Right cardiac atrium (tissue), 5 donors: ENCODE measurements around the gene PSMC3IP. TPM values are rescaled to one million over a fixed set of nuclear protein-coding genes. Genes with fewer than 3 reads are reported as not detected.
A peak's percentile ranks its signal among the peaks of the same experiment; 100 is the strongest.
"Not testable (repeated sequence)": the region's sequence is repeated elsewhere in the genome, so short reads cannot be mapped to it uniquely, and the experiment has no call there.

Source experiments
- ATAC-seq, 2 donors: fragments of 200-7000 bp; cut with Tn5 transposase; one replicate each; pipeline versions ENCODE4 v1.8.0 to v1.9.1; 2020; ENCODE audit warnings: moderate library complexity in 2 of 2, mild to moderate bottlenecking in 1 of 2
- DNase-seq, 3 donors: peaks; one replicate each; pipeline ENCODE4 v3.0.0-alpha.2; 2020
- H3K27ac ChIP-seq: one replicate; pipeline ENCODE4 v1.5.1; 2013; ENCODE audit warnings: mild to moderate bottlenecking, low read length, control low read depth, moderate library complexity
- H3K27me3 ChIP-seq: one replicate; pipeline ENCODE4 v1.6.1; 2013; ENCODE audit not compliant: control insufficient read depth, insufficient read depth
- H3K4me1 ChIP-seq: one replicate; pipeline ENCODE4 v1.6.1; 2013; ENCODE audit warnings: low read length; ENCODE audit not compliant: control insufficient read depth, insufficient read depth
- H3K4me3 ChIP-seq: one replicate; pipeline ENCODE4 v1.5.1; 2013; ENCODE audit warnings: low read length, control low read depth
- H3K9me3 ChIP-seq: one replicate; pipeline ENCODE4 v1.6.1; 2013; ENCODE audit warnings: low read length; ENCODE audit not compliant: control insufficient read depth
- WGBS: extraction: QIAGEN DNeasy Blood & Tissue Kit; methylation state at CpG from one replicate; pipeline ENCODE4 v1.1.7; 2013; 5-methylcytosine and 5-hydroxymethylcytosine counted together
- intact Hi-C, 4 donors: fragments of 100-400 bp; cut with DNase I; formaldehyde crosslinking; loops; one replicate each; pipeline versions ENCODE4 v1.11.0 to v1.14.0; 2022 to 2023
- polyA plus RNA-seq: library from polyadenylated mRNA; stranded (reverse); fragments of 200-250 nt; gene quantifications from one replicate; pipeline ENCODE4 v1.2.3, GENCODE V29; 2013
- total RNA-seq, 4 donors: library from RNA; stranded (reverse); fragmentation: NEBNext Ultra II Directional; extraction: Animal tissue kit (Norgen Biotek cat#: 25700); gene quantifications; one replicate each; pipeline ENCODE4 v1.2.1, GENCODE V29; 2021
- donor health status: healthy with polysubstance abuse.
- donor health status: DM: no; HTN: yes; CAD: no.
- donor health status: DM: no; HTN: no; CAD: no.
- donor health status: DM: no; HTN: yes; CAD: no; lungs with severe emphysema.
- donor health status: DM: yes; HTN: yes; CAD: no.

The PSMC3IP gene
- total and polyA plus RNA-seq, 5 donors: 1.4 to 3.3 (median 2.3) TPM

DNA sequence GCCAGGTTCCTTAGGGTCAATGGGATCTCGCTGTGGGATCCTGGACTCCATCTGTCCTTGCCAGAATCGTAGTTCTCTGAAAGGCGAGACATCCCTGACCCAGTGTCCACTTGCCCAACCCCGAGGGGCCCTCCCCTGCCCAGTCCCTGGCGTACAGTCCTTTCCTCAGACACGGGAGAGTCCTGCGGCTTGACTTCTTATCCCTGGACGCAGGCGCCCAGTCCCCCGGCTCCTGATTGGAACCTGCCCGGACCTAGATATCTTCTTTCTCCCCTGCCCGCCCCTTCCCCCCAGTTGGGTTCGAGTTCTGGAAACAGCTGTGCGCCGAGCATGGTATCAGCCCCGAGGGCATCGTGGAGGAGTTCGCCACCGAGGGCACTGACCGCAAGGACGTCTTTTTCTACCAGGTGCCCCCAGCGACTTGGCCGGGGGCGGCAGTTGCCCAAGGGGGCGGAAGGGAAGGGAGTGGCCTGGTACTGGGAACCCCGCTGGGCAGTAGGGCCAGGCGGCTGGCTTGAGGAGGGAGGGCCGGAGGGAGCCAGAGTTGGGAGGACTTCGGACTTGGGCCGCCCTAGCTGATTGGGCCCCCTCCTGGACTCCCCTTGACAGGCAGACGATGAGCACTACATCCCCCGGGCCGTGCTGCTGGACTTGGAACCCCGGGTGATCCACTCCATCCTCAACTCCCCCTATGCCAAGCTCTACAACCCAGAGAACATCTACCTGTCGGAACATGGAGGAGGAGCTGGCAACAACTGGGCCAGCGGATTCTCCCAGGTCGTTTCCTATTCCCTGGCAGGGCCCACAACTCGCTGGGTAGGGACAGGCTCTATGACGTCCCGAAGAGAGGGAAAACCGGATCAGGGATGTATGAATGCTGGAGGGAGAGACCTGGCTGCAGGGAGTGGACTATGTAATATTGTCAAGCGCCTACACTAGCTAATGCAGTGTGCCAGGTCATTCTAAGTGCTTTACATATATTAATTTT is 32.6 kb upstream of the PSMC3IP start:
- H3K4me1 ChIP-seq, H3K9me3 ChIP-seq, H3K27me3 ChIP-seq: not testable (repeated sequence)
- Histone ChIP-seq H3K4me3 (peak overlapping the region; percentile 61), H3K27ac (peak overlapping the region; percentile 65)
- intact Hi-C loops: loop anchor here (5.0 to 10.0 kb wide), 5 partner anchors 38 to 75 kb away; partner anchors contain the start of genes CCR10 (in 2 of the 4), CNTNAP1 (in 2 of the 4) and PLEKHH3 (in 2 of the 4)
- DNase-seq (peak in 2 of 3 donors; percentile 68 to 79), ATAC-seq (peak; percentile 50 to 65)
- 13% methylated on average over 35 of the region's 42 CpGs for WGBS

DNA sequence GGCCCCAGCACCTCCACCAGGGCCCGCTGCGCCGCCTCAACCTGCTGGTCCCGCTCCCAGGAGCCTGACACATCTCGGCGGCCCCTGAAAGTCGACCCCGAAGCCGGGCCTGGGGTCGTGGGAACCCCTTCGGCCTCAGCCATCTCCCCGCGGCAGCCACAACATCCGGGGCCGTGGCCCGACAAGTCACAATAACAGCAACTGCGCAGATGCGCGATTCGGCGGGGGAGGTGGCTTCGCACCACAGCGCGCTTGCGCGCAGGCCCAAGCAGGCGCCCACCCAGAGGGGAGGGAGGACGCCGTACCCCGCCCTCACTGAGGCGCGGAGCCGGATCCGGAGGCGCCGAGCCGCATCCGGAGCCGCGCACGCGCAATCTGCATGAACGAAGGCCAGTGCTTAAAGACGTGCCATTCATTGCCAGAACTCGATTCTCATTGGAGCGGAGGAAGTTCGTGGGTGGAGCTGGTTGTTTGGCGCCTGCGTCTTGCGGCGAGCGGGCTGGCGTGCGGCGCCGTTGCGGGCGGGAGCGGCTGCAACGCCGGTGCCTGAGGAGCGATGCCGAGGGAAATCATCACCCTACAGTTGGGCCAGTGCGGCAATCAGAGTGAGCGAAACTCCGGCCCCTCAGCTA is 31.8 kb upstream of the PSMC3IP start, which contains the start of the genes RETREG3 and TUBG1:
Gene RETREG3, minus strand, starts transcription at position 193 of the 632 bp plus-strand sequence. Its CDS starts 50 bp downstream, at position 143.
Gene TUBG1, plus strand, starts transcription at position 502 of the 632 bp plus-strand sequence. Its CDS starts 55 bp downstream, at position 557.
- no peaks in the 10 kb centered on the region for H3K9me3 ChIP-seq
- WGBS: under 1% methylated on average over 66 of the region's 66 CpGs
- H3K4me1 ChIP-seq: peaks cover 5% of the 10 kb centered on the region
- intact Hi-C loops: loop anchor here (5.0 to 10.0 kb wide), 5 partner anchors 37 to 76 kb away; partner anchors contain the start of genes CCR10 (in 2 of the 4), CNTNAP1 (in 2 of the 4) and PLEKHH3 (in 2 of the 4)
- ATAC-seq (peak; percentile 97 to 98), DNase-seq (peak; percentile 99 to 100 (median 100))
- H3K4me3 ChIP-seq: peak within 1 kb of the TSS; percentile 66
- H3K27me3 ChIP-seq: no peaks in the 10 kb centered on the region
- H3K27ac ChIP-seq: peak within 1 kb of the TSS; percentile 74

DNA sequence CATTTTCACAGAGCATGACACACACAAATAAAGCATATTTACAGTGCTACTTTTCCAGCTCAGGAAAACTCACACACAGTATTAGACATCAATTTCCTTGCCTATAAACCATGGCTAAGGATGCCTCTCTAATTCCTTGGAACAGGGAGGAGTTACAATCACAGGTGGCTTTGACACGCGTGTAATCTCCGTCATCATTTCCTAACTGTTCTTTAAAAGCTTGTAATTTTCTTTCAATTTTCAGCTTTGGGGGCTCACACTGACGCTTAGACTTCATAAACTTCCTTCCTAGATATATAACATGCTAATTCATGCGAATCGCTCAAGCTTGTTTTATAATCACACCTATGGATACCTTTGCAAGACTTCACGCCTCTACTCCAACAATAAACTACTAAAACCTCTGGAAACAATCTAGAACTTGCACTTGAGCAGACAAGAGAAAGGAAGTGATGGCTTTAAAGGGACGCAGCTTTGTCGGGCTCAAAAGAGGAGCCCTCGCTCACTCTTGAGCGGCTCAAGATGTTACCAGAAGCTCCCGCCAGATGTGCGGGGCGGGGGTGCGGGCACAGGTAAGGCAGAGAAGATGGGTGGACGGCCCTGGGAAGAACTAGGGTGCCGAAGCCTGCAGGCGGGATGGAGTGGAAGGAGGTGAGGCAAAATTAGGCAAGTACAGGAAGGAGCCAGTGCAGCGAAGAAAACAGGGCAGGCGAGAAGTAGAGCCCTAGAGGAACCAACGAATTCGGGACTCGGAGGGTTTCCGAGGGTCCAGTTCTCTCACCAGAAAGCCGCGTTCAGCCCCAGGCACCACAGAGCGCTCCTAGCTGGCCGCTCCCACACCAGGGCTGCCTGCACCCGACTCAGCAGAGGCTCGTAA is 31.0 kb upstream of the PSMC3IP start:
- ATAC-seq: peak; percentile 72 to 77
- WGBS: under 1% methylated on average over 30 of the region's 30 CpGs
- Histone ChIP-seq H3K27me3 (no peaks in the 10 kb centered on the region), H3K4me3 (peak overlapping the region; percentile 66), H3K4me1 (peaks cover 5% of the 10 kb centered on the region), H3K27ac (peak overlapping the region; percentile 74), H3K9me3 (no peaks in the 10 kb centered on the region)
- peak in 2 of 3 donors; percentile 63 to 66 for DNase-seq
- intact Hi-C loops: loop anchor here (5.0 to 10.0 kb wide), 5 partner anchors 36 to 76 kb away; partner anchors contain the start of genes CCR10 (in 2 of the 4), CNTNAP1 (in 2 of the 4) and PLEKHH3 (in 2 of the 4)

DNA sequence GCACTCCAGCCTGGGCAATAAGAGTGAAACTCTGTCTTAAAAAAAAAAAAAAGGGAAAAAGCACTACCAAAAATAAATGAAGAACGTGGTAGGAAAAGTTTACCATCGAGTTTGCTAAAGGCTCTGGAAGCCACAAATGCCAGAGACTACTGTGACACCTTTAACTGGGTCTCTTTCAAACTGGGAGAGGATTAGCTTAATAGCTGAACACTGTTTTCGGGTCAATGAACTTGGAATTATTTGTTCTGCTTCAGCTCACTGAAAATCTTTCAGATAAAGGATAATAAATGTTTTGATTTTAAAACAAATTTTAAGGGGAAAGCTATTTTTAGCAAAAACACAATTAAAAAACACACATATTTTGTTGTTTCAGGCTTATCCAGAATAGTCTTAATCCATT is 30.2 kb upstream of the PSMC3IP start:
- ATAC-seq: no peak
- intact Hi-C loops: loop anchor here (5.0 to 10.0 kb wide), 5 partner anchors 35 to 77 kb away; partner anchors contain the start of genes CCR10 (in 2 of the 4), CNTNAP1 (in 2 of the 4) and PLEKHH3 (in 2 of the 4)
- H3K27ac ChIP-seq: no peak overlapping the region

DNA sequence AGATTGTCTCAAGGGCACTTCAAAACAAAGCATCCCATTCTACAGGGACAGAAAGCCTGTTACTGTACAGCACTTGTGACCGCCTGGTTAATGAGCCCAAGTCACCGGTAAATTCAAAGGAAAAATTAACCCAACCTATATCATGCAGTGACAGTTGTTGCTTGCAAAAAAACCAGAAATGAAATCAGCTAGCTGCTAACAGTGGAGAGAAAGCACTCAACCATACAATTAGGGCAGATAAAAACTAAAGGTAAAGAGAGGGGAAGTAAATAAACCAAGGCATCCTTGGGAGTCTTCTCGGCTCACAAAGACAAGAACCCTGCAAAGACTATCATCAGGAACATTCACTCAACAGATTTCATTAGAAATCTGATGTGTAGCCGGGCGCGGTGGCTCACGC is 25.8 kb upstream of the PSMC3IP start:
- Histone ChIP-seq H3K4me3 (no peak overlapping the region), H3K4me1 (peaks cover 2% of the 10 kb centered on the region), H3K27ac (no peak overlapping the region), H3K9me3 (no peaks in the 10 kb centered on the region), H3K27me3 (no peaks in the 10 kb centered on the region)
- 90% methylated on average over 7 of the region's 7 CpGs for WGBS
- intact Hi-C loops: loop anchor here in 2 of 4 donors (10.0 kb wide), 2 partner anchors 71 to 81 kb away; partner anchors contain the start of genes CCR10 (in 1 of the 2), CNTNAP1 (in 1 of the 2) and PLEKHH3 (in 1 of the 2)
- DNase-seq (no peak), ATAC-seq (no peak)

More for the DNA sequence above, 30.2 kb upstream of the PSMC3IP start:
- Histone ChIP-seq H3K27me3 (no peaks in the 10 kb centered on the region), H3K4me3 (peak overlapping the region; percentile 66), H3K9me3 (no peaks in the 10 kb centered on the region), H3K4me1 (peaks cover 5% of the 10 kb centered on the region)
- DNase-seq: no peak
- WGBS: 27% methylated on average over 3 of the region's 3 CpGs

DNA sequence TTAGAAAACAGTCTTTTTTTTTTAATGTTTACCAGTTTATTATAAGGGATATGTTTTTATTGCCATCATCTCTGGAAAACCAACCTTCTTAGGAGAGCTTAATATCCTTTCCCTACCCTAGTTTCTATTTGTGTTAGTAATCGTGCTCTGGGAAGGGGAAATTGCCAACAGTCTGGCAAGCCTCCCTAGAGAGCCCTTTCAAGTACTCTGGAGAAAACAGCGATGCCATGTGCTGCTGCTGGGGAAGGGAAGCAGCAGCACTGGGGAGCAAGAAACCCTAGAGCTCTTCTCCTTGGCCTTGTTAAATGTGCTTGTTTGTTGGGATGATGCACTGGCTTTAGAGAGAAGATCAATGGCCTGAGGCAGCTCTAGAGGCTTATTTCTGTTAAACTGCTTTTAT is 21.4 kb upstream of the PSMC3IP start:
- Histone ChIP-seq H3K4me3 (no peak overlapping the region), H3K4me1 (no peaks in the 10 kb centered on the region), H3K9me3 (no peaks in the 10 kb centered on the region), H3K27me3 (no peaks in the 10 kb centered on the region), H3K27ac (no peak overlapping the region)
- intact Hi-C loops: no loop called here
- ATAC-seq (peak in 1 of 2 donors; percentile 40), DNase-seq (no peak)
- WGBS: 31% methylated on average over 2 of the region's 2 CpGs

DNA sequence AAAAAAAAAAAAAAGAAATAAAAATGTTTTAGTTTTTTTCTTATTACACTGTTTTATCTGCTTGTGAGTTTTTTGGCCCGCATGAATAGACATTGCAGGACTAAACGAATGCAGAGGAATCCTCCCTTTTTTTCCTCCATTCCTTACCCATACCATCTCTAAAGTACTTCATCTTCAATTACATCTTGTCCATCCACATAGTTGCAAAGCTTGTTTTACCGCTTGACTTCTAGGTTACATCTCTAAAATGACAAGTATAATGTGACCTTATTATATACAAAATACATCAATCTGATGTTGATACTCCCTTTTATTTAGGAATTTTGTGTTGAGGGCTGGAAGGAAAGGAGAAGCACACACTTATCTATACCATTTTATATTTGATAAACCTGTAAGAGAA is 18.9 kb upstream of the PSMC3IP start:
- no peak for DNase-seq
- Histone ChIP-seq H3K4me3 (no peak overlapping the region), H3K9me3 (no peaks in the 10 kb centered on the region), H3K27me3 (no peaks in the 10 kb centered on the region), H3K27ac (no peak overlapping the region), H3K4me1 (no peaks in the 10 kb centered on the region)
- no peak for ATAC-seq
- intact Hi-C loops: no loop called here
- 78% methylated on average over 3 of the region's 3 CpGs for WGBS

DNA sequence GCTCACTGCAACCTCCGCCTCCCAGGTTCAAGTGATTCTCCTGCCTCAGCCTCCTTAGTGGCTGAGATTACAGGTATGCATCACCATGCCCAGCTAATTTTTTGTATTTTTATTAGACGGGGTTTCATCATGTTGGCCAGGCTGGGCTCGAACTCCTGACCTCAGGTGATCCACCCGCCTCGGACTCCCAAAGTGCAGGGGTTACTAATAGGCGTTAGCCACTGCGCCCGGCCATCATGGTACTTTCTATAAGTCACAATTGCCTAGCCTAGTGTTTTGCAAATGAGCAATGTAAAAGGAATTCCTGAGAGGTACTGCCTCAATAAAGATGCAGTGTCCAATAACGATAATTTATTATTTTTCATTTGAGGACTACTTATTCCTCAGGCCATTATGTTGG is 13.9 kb upstream of the PSMC3IP start:
- no peak for DNase-seq
- intact Hi-C loops: no loop called here
- Histone ChIP-seq H3K27ac (no peak overlapping the region), H3K27me3 (no peaks in the 10 kb centered on the region), H3K4me1 (no peaks in the 10 kb centered on the region), H3K4me3 (no peak overlapping the region), H3K9me3 (no peaks in the 10 kb centered on the region)
- no peak for ATAC-seq
- 94% methylated on average over 9 of the region's 9 CpGs for WGBS

DNA sequence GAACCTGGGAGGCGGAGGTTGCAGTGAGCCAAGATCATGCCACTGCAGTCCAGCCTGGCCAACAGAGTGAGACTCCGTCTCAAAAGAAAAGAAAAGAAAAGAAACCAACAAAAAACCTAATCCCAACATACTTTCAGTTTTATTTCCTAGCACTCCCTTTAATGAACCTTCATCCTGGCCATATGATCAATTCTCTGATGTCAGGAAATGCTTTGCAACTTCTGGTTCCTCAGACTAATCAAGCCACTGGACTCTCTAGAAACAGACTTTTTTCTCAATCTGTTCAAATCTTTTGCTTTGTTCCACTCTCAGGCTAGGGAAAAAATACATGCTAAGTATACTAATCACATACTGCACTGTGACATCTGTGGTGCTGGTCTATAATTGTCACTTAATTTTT is 13.4 kb upstream of the PSMC3IP start:
- intact Hi-C loops: no loop called here
- no peak for ATAC-seq
- H3K27ac ChIP-seq: no peak overlapping the region
- no peak overlapping the region for H3K4me3 ChIP-seq
- H3K9me3 ChIP-seq: no peaks in the 10 kb centered on the region
- no peak for DNase-seq
- H3K4me1 ChIP-seq: no peaks in the 10 kb centered on the region
- no peaks in the 10 kb centered on the region for H3K27me3 ChIP-seq
- WGBS: 89% methylated on average over 2 of the region's 2 CpGs
